Stomach (tissue), 9 donors: ENCODE measurements around the gene TRAF3IP1. TPM values are rescaled to one million over a fixed set of nuclear protein-coding genes. Genes with fewer than 3 reads are reported as not detected.

Source experiments
- DNase-seq, 2 donors: peaks; one replicate each; pipeline versions ENCODE4 v3.0.0 to v3.0.0-alpha.2; 2013 to 2019
- H3K27ac ChIP-seq, 5 donors: fragments of 200-600 bp in 4 of 5; sonication (generic) in 4 of 5; one replicate each; pipeline ENCODE4 v1.5.1; 2013 to 2019; ENCODE audit warnings: mild to moderate bottlenecking in 1 of 5, moderate library complexity in 1 of 5
- H3K27me3 ChIP-seq, 3 donors: fragments of 200-600 bp; sonication (generic); one replicate each; pipeline ENCODE4 v1.5.1; 2017 to 2019; ENCODE audit warnings: mixed run types in 1 of 3
- H3K36me3 ChIP-seq, 4 donors: fragments of 200-600 bp; sonication (generic); 1 replicate in 3 of 4; 2 replicates in 1 of 4; pipeline ENCODE4 v1.5.1; 2016 to 2019
- H3K4me1 ChIP-seq, 4 donors: fragments of 200-600 bp; sonication (generic); one replicate each; pipeline ENCODE4 v1.5.1; 2016 to 2019
- H3K4me3 ChIP-seq, 4 donors: fragments of 200-600 bp; sonication (generic) in 3 of 4; one replicate each; pipeline ENCODE4 v1.5.1; 2016 to 2019; ENCODE audit warnings: mild to moderate bottlenecking in 1 of 4
- H3K9me3 ChIP-seq, 4 donors: fragments of 200-600 bp; sonication (generic); one replicate each; pipeline ENCODE4 v1.5.1; 2016 to 2019
- CTCF ChIP-seq, 7 experiments: fragments of 450-650 bp in 4 of 7; fragments of 200-600 bp in 3 of 7; sonication (generic) in 3 of 7; IDR thresholded peaks; one replicate each; pipeline ENCODE4 v1.5.1; 2016 to 2019; ENCODE audit warnings: antibody characterized with exemption in 7 of 7, control low read depth in 2 of 7, mild to moderate bottlenecking in 1 of 7
- EP300 ChIP-seq: sonication (generic); formaldehyde crosslinking; IDR thresholded peaks from one replicate; pipeline ENCODE4 v1.6.1; 2017; ENCODE audit warnings: antibody characterized with exemption
- POLR2A ChIP-seq, 4 donors: fragments of 450-650 bp; IDR thresholded peaks; one replicate each; pipeline ENCODE4 v1.6.1; 2016; ENCODE audit warnings: antibody characterized with exemption in 4 of 4, control low read depth in 2 of 4, mild to moderate bottlenecking in 1 of 4, moderate library complexity in 1 of 4
- POLR2AphosphoS5 ChIP-seq, 3 donors: sonication (generic); formaldehyde crosslinking; IDR thresholded peaks; one replicate each; pipeline ENCODE4 v1.6.1; 2016; ENCODE audit warnings: antibody characterized with exemption in 3 of 3
- WGBS, 5 donors: extraction: QIAGEN DNeasy Blood & Tissue Kit in 3 of 5; methylation state at CpG; one replicate each; pipeline versions ENCODE4 v1.1.5 to v1.1.7; 2013 to 2018; 5-methylcytosine and 5-hydroxymethylcytosine counted together
- intact Hi-C: fragments of 100-400 bp; cut with DNase I; formaldehyde crosslinking; loops from one replicate; pipeline ENCODE4 v1.15.1; 2023; ENCODE audit warnings: low total_unique reads
- polyA plus RNA-seq, 3 donors: library from polyadenylated mRNA; stranded (reverse); fragments of 200-250 nt; gene quantifications; one replicate each; pipeline ENCODE4 v1.2.3, GENCODE V29; 2013
- total RNA-seq, 5 donors: library from RNA; depleted of rRNA; stranded (reverse); fragments of >200 nt; gene quantifications; one replicate each; pipeline versions ENCODE4 v1.1.0 to v1.2.3, GENCODE V29; 2014 to 2016
- donor health status: healthy with polysubstance abuse.
- donor health status: Bipolar disorder and iron deficiency.
- donor health status: healthy.

The TRAF3IP1 gene
- total and polyA plus RNA-seq, 8 donors, result 0.58 to 21.1 (median 10.8) TPM

- WGBS, 5 donors, result 83 to 87% (median 86%) methylated on average over 15 of the region's 15 CpGs
- H3K4me1 ChIP-seq, result peaks cover 0 to 11% (median 6%) of the 10 kb centered on the region in 4 donors
- intact Hi-C loops, result no loop called here
- no peak overlapping the region for H3K27ac ChIP-seq
- H3K27me3 ChIP-seq, result no peaks in the 10 kb centered on the region
- DNase-seq, result no peak
- H3K36me3 ChIP-seq, result peaks cover 0 to 47% (median 41%) of the 10 kb centered on the region in 4 donors
- TF ChIP-seq POLR2A (IDR thresholded peaks at IDR 0.05), result no peak
- no peak overlapping the region for H3K4me3 ChIP-seq
- no peaks in the 10 kb centered on the region for H3K9me3 ChIP-seq
Observed at GRCh38 chr2:238338710-238339394, 18.5 kb downstream of the TRAF3IP1 start.

GRCh38 chr2:238339395-238339780 is 19.1 kb downstream of the TRAF3IP1 start:
- TF ChIP-seq CTCF (IDR thresholded peaks at IDR 0.05) (no peak), EP300 (no peak)
- no peak overlapping the region for H3K4me3 ChIP-seq
- no peaks in the 10 kb centered on the region for H3K9me3 ChIP-seq
- no peak for DNase-seq
- H3K27me3 ChIP-seq, result no peaks in the 10 kb centered on the region
- H3K27ac ChIP-seq, result no peak overlapping the region
- 69 to 80% (median 75%) methylated on average over 11 of the region's 11 CpGs for WGBS, 5 donors
- intact Hi-C loops, result no loop called here
- H3K4me1 ChIP-seq, result peaks cover 0 to 14% (median 8%) of the 10 kb centered on the region in 4 donors
- H3K36me3 ChIP-seq, result peaks cover 0 to 42% (median 36%) of the 10 kb centered on the region in 4 donors

DNA sequence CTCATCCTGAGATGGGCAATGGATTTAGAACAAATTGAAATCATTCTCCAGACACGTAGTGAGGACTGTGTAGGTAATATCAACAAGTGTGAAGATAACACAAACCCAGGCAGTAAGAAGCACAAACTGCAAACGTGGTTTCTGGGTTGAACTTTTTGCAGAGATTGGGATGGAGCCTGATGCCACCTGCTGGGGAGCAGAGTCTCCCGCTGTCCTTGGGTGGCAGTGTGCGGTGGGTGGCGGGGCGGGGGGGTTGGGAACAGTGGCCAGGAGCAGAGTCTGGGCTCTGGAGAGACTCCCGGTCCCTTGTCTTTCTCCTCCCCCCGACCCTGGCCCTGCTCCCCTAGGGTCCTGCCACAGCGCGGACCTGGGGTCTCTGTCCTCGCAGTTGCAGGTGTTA is 19.5 kb downstream of the TRAF3IP1 start:
- Histone ChIP-seq H3K36me3 (peaks cover 0 to 37% (median 34%) of the 10 kb centered on the region in 4 donors), H3K27ac (no peak overlapping the region), H3K9me3 (no peaks in the 10 kb centered on the region), H3K4me3 (no peak overlapping the region), H3K4me1 (peaks cover 2 to 17% (median 8%) of the 10 kb centered on the region in 4 donors), H3K27me3 (no peaks in the 10 kb centered on the region)
- WGBS, 5 donors, result 55 to 74% (median 70%) methylated on average over 7 to 11 of the region's 11 CpGs
- peak in 1 of 2 donors; percentile 51 for DNase-seq
- intact Hi-C loops, result no loop called here
- TF ChIP-seq CTCF (IDR thresholded peaks at IDR 0.05) (peak in 3 of 7 experiments; percentile 14 to 29 (median 18)), POLR2AphosphoS5 (IDR thresholded peaks at IDR 0.05) (no peak)

GRCh38 chr2:238341536-238341935 is 21.2 kb downstream of the TRAF3IP1 start:
- DNase-seq, result peak in 1 of 2 donors; percentile 35

More at GRCh38 chr2:238341536-238341935, 21.2 kb downstream of the TRAF3IP1 start:
- Histone ChIP-seq H3K27ac (no peak overlapping the region), H3K36me3 (peaks cover 0 to 44% (median 35%) of the 10 kb centered on the region in 4 donors), H3K27me3 (no peaks in the 10 kb centered on the region), H3K9me3 (no peaks in the 10 kb centered on the region), H3K4me3 (no peak overlapping the region), H3K4me1 (peaks cover 5 to 20% (median 8%) of the 10 kb centered on the region in 4 donors)
- WGBS, 5 donors, result 40 to 77% (median 52%) methylated on average over 9 of the region's 9 CpGs
- intact Hi-C loops, result no loop called here
- no peak for TF ChIP-seq CTCF (IDR thresholded peaks at IDR 0.05)
- no peak for TF ChIP-seq POLR2AphosphoS5 (IDR thresholded peaks at IDR 0.05)
- no peak for TF ChIP-seq EP300
